H1 (cell line): ENCODE measurements around the gene SOAT2. TPM values are rescaled to one million over a fixed set of nuclear protein-coding genes. Genes with fewer than 3 reads are reported as not detected.

Experiments used
- CTCF ChIA-PET: fragments of 300-600 bp; sonication (Branson Sonifier 250); formaldehyde crosslinking; loops from one replicate; lab custom pipeline; 2021; ENCODE audit not compliant: partially characterized antibody; lab: Charles Lee
- POLR2A ChIA-PET: fragments of 300-600 bp; sonication (Branson Sonifier 250); formaldehyde crosslinking; loops from one replicate; lab custom pipeline; 2021; ENCODE audit warnings: inconsistent platforms; ENCODE audit not compliant: partially characterized antibody; lab: Charles Lee
- DNase-seq, 2 experiments: peaks; one replicate each; pipeline versions ENCODE4 v3.0.0 to v3.0.0-alpha.2; 2010 to 2022; ENCODE audit warnings: low spot score in 2 of 2, low read depth in 1 of 2, mixed read lengths in 1 of 2
- FAIRE-seq: peaks from 2 replicates; lab custom pipeline; 2011; peaks lifted over from hg19 to GRCh38; lab: Jason Lieb, UNC
- H2AFZ ChIP-seq: 2 replicates; pipeline ENCODE4 v1.8.1; 2012; ENCODE audit warnings: low read length, inconsistent platforms
- H2AK5ac ChIP-seq: 2 replicates; pipeline ENCODE4 v1.6.1; 2013; ENCODE audit warnings: low read depth, low read length
- H2BK120ac ChIP-seq: replicated peaks from 2 replicates; pipeline ENCODE3; 2013; ENCODE audit warnings: low read depth, low read length, inconsistent platforms
- H2BK12ac ChIP-seq: 2 replicates; pipeline ENCODE4 v1.6.1; 2013; ENCODE audit warnings: low read depth, low read length
- H2BK15ac ChIP-seq: 2 replicates; pipeline ENCODE4 v1.6.1; 2013; ENCODE audit warnings: low read length
- H2BK20ac ChIP-seq: 2 replicates; pipeline ENCODE4 v1.6.1; 2013; ENCODE audit warnings: low read length
- H2BK5ac ChIP-seq: 2 replicates; pipeline ENCODE4 v1.6.1; 2013; ENCODE audit warnings: low read depth, low read length
- H3K14ac ChIP-seq: 2 replicates; pipeline ENCODE4 v1.6.1; 2013; ENCODE audit warnings: inconsistent platforms; ENCODE audit not compliant: insufficient read length
- H3K18ac ChIP-seq: 2 replicates; pipeline ENCODE4 v1.6.1; 2013; ENCODE audit warnings: low read length; ENCODE audit errors: extremely low read depth
- H3K23ac ChIP-seq: 2 replicates; pipeline ENCODE4 v1.6.1; 2013; ENCODE audit warnings: inconsistent platforms; ENCODE audit not compliant: insufficient read length
- H3K23me2 ChIP-seq: 2 replicates; pipeline ENCODE4 v1.6.1; 2013; ENCODE audit warnings: low read depth, low read length
- H3K27ac ChIP-seq: 2 replicates; pipeline ENCODE4 v1.6.1; 2011; ENCODE audit warnings: low read depth, low read length, inconsistent platforms
- H3K27me3 ChIP-seq, 4 experiments: replicated peaks in 1 of 4; 1 replicate in 1 of 4; 2 replicates in 3 of 4; pipeline versions ENCODE4 v1.6.1 to v1.8.1; 2011 to 2013; ENCODE audit warnings: low read length in 3 of 4, mild to moderate bottlenecking in 3 of 4, inconsistent platforms in 2 of 4, mixed read lengths in 2 of 4, moderate library complexity in 1 of 4; ENCODE audit not compliant: control insufficient read depth in 3 of 4, insufficient read depth in 3 of 4; ENCODE audit errors: extremely low read depth in 1 of 4
- H3K36me3 ChIP-seq, 4 experiments: 2 replicates each; pipeline versions ENCODE4 v1.6.1 to v1.8.1; 2011 to 2013; ENCODE audit warnings: mild to moderate bottlenecking in 4 of 4, low read length in 3 of 4, moderate library complexity in 2 of 4, control low read depth in 1 of 4, inconsistent platforms in 1 of 4; ENCODE audit not compliant: insufficient read depth in 4 of 4, control insufficient read depth in 2 of 4
- H3K4ac ChIP-seq: replicated peaks from 2 replicates; pipeline ENCODE3; 2013; ENCODE audit warnings: low read length, low read depth, mixed read lengths, inconsistent platforms; ENCODE audit not compliant: insufficient read length
- H3K4me1 ChIP-seq, 4 experiments: replicated peaks in 1 of 4; 1 replicate in 1 of 4; 2 replicates in 3 of 4; pipeline versions ENCODE4 v1.6.1 to v1.8.1; 2011 to 2013; ENCODE audit warnings: low read length in 3 of 4, inconsistent platforms in 2 of 4, mixed read lengths in 1 of 4; ENCODE audit not compliant: insufficient read depth in 4 of 4, control insufficient read depth in 3 of 4
- H3K4me2 ChIP-seq, 2 experiments: 2 replicates each; pipeline versions ENCODE4 v1.6.1 to v1.8.1; 2011 to 2013; ENCODE audit warnings: low read depth in 2 of 2, low read length in 2 of 2, control low read depth in 1 of 2, inconsistent platforms in 1 of 2, mild to moderate bottlenecking in 1 of 2; ENCODE audit not compliant: insufficient read depth in 1 of 2
- H3K4me3 ChIP-seq, 4 experiments: fragments of 200-600, 300-600 bp in 1 of 4; sonication (generic), shearing (Covaris generic), sonication (Bioruptor Twin) in 1 of 4; 2 replicates each; pipeline versions ENCODE4 v1.5.1 to v1.8.1; 2011 to 2016; ENCODE audit warnings: low read length in 4 of 4, low read depth in 3 of 4, control low read depth in 2 of 4, inconsistent platforms in 2 of 4, mild to moderate bottlenecking in 2 of 4, mixed read lengths in 1 of 4, moderate library complexity in 1 of 4; ENCODE audit not compliant: insufficient read depth in 2 of 4; ENCODE audit errors: extremely low read depth in 1 of 4
- H3K56ac ChIP-seq: replicated peaks from 2 replicates; pipeline ENCODE3; 2013; ENCODE audit warnings: low read depth, mild to moderate bottlenecking, mixed read lengths, low read length, inconsistent platforms; ENCODE audit not compliant: insufficient read length
- H3K79me1 ChIP-seq: 2 replicates; pipeline ENCODE4 v1.6.1; 2013; ENCODE audit warnings: low read depth, low read length, control low read depth
- H3K79me2 ChIP-seq, 2 experiments: 2 replicates each; pipeline versions ENCODE4 v1.6.1 to v1.8.1; 2012 to 2013; ENCODE audit warnings: low read length in 2 of 2, mild to moderate bottlenecking in 2 of 2, inconsistent platforms in 1 of 2; ENCODE audit not compliant: insufficient read depth in 2 of 2, control insufficient read depth in 1 of 2
- H3K9ac ChIP-seq, 4 experiments: replicated peaks in 1 of 4; 1 replicate in 1 of 4; 2 replicates in 3 of 4; pipeline versions ENCODE4 v1.6.1 to v1.8.1; 2011 to 2013; ENCODE audit warnings: low read depth in 3 of 4, low read length in 3 of 4, control low read depth in 2 of 4, mild to moderate bottlenecking in 2 of 4, moderate library complexity in 2 of 4, inconsistent platforms in 1 of 4; ENCODE audit errors: extremely low read depth in 1 of 4
- H3K9me3 ChIP-seq, 2 experiments: 2 replicates each; pipeline versions ENCODE4 v1.6.1 to v1.8.1; 2012 to 2013; ENCODE audit warnings: mild to moderate bottlenecking in 2 of 2, moderate library complexity in 2 of 2, control low read depth in 1 of 2, inconsistent platforms in 1 of 2, low read depth in 1 of 2, low read length in 1 of 2, mixed read lengths in 1 of 2; ENCODE audit not compliant: insufficient read depth in 2 of 2
- H4K20me1 ChIP-seq, 2 experiments: replicated peaks in 1 of 2; 2 replicates each; pipeline versions ENCODE3 to v1.8.1; 2011 to 2013; ENCODE audit warnings: inconsistent platforms in 2 of 2, low read length in 2 of 2, mild to moderate bottlenecking in 1 of 2; ENCODE audit not compliant: insufficient read depth in 2 of 2, control insufficient read depth in 1 of 2
- H4K5ac ChIP-seq: 2 replicates; pipeline ENCODE4 v1.6.1; 2013; ENCODE audit warnings: low read length, low read depth, mixed read lengths, inconsistent platforms; ENCODE audit not compliant: insufficient read length
- H4K8ac ChIP-seq: 2 replicates; pipeline ENCODE4 v1.8.0; 2013; ENCODE audit warnings: mild to moderate bottlenecking, moderate library complexity, low read length, inconsistent platforms; ENCODE audit not compliant: insufficient read depth; ENCODE audit errors: extremely low read depth
- H4K91ac ChIP-seq: replicated peaks from 2 replicates; pipeline ENCODE3; 2013; ENCODE audit warnings: low read length, mixed read lengths, inconsistent platforms; ENCODE audit not compliant: insufficient read length
- BCL11A ChIP-seq, 2 experiments: IDR thresholded peaks; one replicate each; pipeline ENCODE4 v1.6.1; 2011; ENCODE audit warnings: low read depth in 2 of 2, low read length in 2 of 2, mild to moderate bottlenecking in 2 of 2
- POLR2A ChIP-seq, 2 experiments: IDR thresholded peaks; 1 replicate in 1 of 2; 2 replicates in 1 of 2; pipeline ENCODE4 v1.6.1; 2011; ENCODE audit warnings: low read depth in 2 of 2, low read length in 2 of 2, mild to moderate bottlenecking in 2 of 2; ENCODE audit errors: control extremely low read depth in 1 of 2
- whole genome bisulfite sequencing, 2 experiments: shearing (Covaris generic) in 1 of 2; methylation state at CpG; one replicate each; pipeline versions ENCODE4 v1.1.6 to v1.1.7; 2013 to 2015; ENCODE audit warnings: low lambda C conversion rate in 2 of 2, mixed read lengths in 2 of 2, inconsistent platforms in 1 of 2, low coverage in 1 of 2, missing lambda C conversion rate in 1 of 2; ENCODE audit not compliant: insufficient replicate concordance in 2 of 2, insufficient coverage in 1 of 2, insufficient read length in 1 of 2; ENCODE audit errors: extremely low coverage in 1 of 2, missing lambda C conversion rate in 1 of 2; 5-methylcytosine and 5-hydroxymethylcytosine counted together
- polyA plus RNA-seq, 7 experiments: library from polyadenylated mRNA; depleted of rRNA in 3 of 7; stranded (reverse) in 5 of 7; unstranded in 2 of 7; fragments of >200 nt in 5 of 7; fragments of 200-250 nt in 2 of 7; gene quantifications; 1 replicate in 5 of 7; 2 replicates in 1 of 7; 4 replicates in 1 of 7; pipeline versions ENCODE4 v1.2.1 to v1.2.3, GENCODE V29; 2011 to 2013; ENCODE audit warnings: missing spikeins in 2 of 7, mixed read lengths in 2 of 7
- total RNA-seq: library from RNA; stranded (reverse); fragmentation: NEBNext Ultra II Directional; extraction: Animal tissue kit (Norgen Biotek cat#: 25700); gene quantifications from 2 replicates; pipeline ENCODE4 v1.2.1, GENCODE V29; 2021

Gene SOAT2
- total and polyA plus RNA-seq, 2 of the 8 experiments (the other 6 are each of a cell fraction or from before 2014, with no cell fraction given): 0.08 TPM; not detected in 1

- POLR2A ChIA-PET: no interaction called here
- Histone ChIP-seq H3K4me3 (no peak overlapping the region), H3K27ac (no peak overlapping the region), H3K27me3 (peaks cover 7 to 35% (median 32%) of the 10 kb centered on the region in 4 experiments), H3K4me1 (peaks cover 0 to 3% (median 2%) of the 10 kb centered on the region in 4 experiments; a peak in 2 of 7 replicates), H2BK15ac (no peak overlapping the region), H4K20me1 (peaks cover 1 to 6% of the 10 kb centered on the region in 2 experiments), H2AFZ (no peak overlapping the region), H3K23me2 (no peaks in the 10 kb centered on the region), H2BK120ac (no peak overlapping the region), H3K14ac (no peak overlapping the region), H4K5ac (no peak overlapping the region), H2BK5ac (no peak overlapping the region), H2BK12ac (no peak overlapping the region), H3K9ac (no peak overlapping the region), H3K4me2 (no peak overlapping the region), H3K23ac (no peak overlapping the region), H3K4ac (no peak overlapping the region), H2BK20ac (no peak overlapping the region), H3K79me2 (no peaks in the 10 kb centered on the region), H3K9me3 (no peaks in the 10 kb centered on the region), H3K56ac (no peak overlapping the region), H3K36me3 (no peaks in the 10 kb centered on the region), H3K79me1 (no peaks in the 10 kb centered on the region), H2AK5ac (no peak overlapping the region), H3K18ac (no peak overlapping the region), H4K91ac (no peak overlapping the region), H4K8ac (no peak overlapping the region)
- WGBS, 2 experiments: 95% methylated on average over 7 of the region's 7 CpGs; no CpG with 5 or more reads in 1 of the 2 experiments
- FAIRE-seq (no peak), DNase-seq (peak in 1 of 2 experiments; percentile 24)
- CTCF ChIA-PET: interaction anchor here (0.9 to 6.2 kb wide), 5 partner anchors 9 to 25 kb away, joined by 3 to 80 read pairs (median 4); no protein-coding TSS in a partner anchor
- TF ChIP-seq POLR2A (IDR thresholded peaks at IDR 0.05; ENCODE audit: control extremely low read depth in 1 of 2, low read depth in 2 of 2, low read length in 2 of 2) (no peak), BCL11A (IDR thresholded peaks at IDR 0.05; ENCODE audit: low read depth in 2 of 2, low read length in 2 of 2) (no peak)
Measured at GRCh38 chr12:53169644-53170043, 66.4 kb downstream of the SOAT2 start.
